Astrocyte (in vitro differentiated cells and primary cell): ENCODE data around the gene DIMT1.

Experiments
- EZH2 ChIP-seq: IDR thresholded peaks from 2 replicates; pipeline ENCODE4 v1.6.1; 2012; ENCODE audit warnings: mild to moderate bottlenecking, low read length, inconsistent platforms; ENCODE audit not compliant: insufficient read depth
- TF ChIP-seq, protein P1 (sequence below): IDR thresholded peaks from 2 replicates; pipeline ENCODE4 v1.5.1; 2011; ENCODE audit warnings: low read depth, mild to moderate bottlenecking, inconsistent platforms, low read length, moderate library complexity; ENCODE audit not compliant: insufficient read depth

DNA sequence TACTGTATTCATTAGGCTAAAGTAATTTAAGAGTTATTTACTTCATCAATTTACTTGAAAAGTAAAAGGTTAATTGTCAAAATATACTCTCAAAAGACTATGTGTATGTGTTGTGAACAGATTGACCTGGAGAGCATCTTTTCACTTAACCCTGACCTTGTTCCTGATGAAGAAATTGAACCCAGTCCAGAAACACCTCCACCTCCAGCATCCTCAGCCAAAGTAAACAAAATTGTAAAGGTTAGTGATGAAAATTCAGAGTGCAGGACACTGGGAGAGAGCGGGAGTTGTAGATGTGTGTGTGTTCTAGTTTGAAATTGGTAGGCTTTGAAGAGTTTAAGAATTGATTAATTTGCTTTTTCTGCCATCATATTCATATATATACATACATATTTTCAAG, 55.8 kb downstream of the DIMT1 start:
- TF ChIP-seq EZH2: no peak
- TF ChIP-seq, protein P1, sequence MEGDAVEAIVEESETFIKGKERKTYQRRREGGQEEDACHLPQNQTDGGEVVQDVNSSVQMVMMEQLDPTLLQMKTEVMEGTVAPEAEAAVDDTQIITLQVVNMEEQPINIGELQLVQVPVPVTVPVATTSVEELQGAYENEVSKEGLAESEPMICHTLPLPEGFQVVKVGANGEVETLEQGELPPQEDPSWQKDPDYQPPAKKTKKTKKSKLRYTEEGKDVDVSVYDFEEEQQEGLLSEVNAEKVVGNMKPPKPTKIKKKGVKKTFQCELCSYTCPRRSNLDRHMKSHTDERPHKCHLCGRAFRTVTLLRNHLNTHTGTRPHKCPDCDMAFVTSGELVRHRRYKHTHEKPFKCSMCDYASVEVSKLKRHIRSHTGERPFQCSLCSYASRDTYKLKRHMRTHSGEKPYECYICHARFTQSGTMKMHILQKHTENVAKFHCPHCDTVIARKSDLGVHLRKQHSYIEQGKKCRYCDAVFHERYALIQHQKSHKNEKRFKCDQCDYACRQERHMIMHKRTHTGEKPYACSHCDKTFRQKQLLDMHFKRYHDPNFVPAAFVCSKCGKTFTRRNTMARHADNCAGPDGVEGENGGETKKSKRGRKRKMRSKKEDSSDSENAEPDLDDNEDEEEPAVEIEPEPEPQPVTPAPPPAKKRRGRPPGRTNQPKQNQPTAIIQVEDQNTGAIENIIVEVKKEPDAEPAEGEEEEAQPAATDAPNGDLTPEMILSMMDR: no peak
